Mesenchymal stem cell (in vitro differentiated cells and primary cell): ENCODE measurements around the gene ZNF329.

ENCODE experiments used
- DNase-seq: peaks from one replicate; pipeline ENCODE4 v3.0.0-alpha.2; 2013
- H2AFZ ChIP-seq: one replicate; pipeline ENCODE4 v1.6.1; 2013; ENCODE audit warnings: low read depth, mild to moderate bottlenecking, control low read depth, inconsistent platforms, low read length, moderate library complexity
- H2AK5ac ChIP-seq: 2 replicates; pipeline ENCODE4 v1.6.1; 2013; ENCODE audit warnings: low read length, moderate library complexity, mild to moderate bottlenecking, inconsistent platforms; ENCODE audit not compliant: severe bottlenecking
- H2BK120ac ChIP-seq: one replicate; pipeline ENCODE4 v1.6.1; 2013; ENCODE audit warnings: low read depth, mild to moderate bottlenecking, inconsistent platforms, low read length, moderate library complexity
- H2BK12ac ChIP-seq, 2 experiments: one replicate each; pipeline ENCODE4 v1.6.1; 2013; ENCODE audit warnings: inconsistent platforms in 2 of 2, low read length in 2 of 2, mild to moderate bottlenecking in 2 of 2, moderate library complexity in 2 of 2, control low read depth in 1 of 2
- H2BK15ac ChIP-seq: one replicate; pipeline ENCODE4 v1.6.1; 2013; ENCODE audit warnings: mild to moderate bottlenecking, low read depth, inconsistent platforms; ENCODE audit not compliant: poor library complexity, severe bottlenecking
- H2BK5ac ChIP-seq: 2 replicates; pipeline ENCODE4 v1.6.1; 2013; ENCODE audit warnings: low read depth, mild to moderate bottlenecking, low read length, control low read depth, inconsistent platforms; ENCODE audit not compliant: poor library complexity, severe bottlenecking
- H3K14ac ChIP-seq, 2 experiments: one replicate each; pipeline ENCODE4 v1.6.1; 2013; ENCODE audit warnings: inconsistent platforms in 2 of 2, low read length in 2 of 2, control low read depth in 1 of 2, mild to moderate bottlenecking in 1 of 2, moderate library complexity in 1 of 2
- H3K18ac ChIP-seq, 2 experiments: one replicate each; pipeline ENCODE4 v1.6.1; 2013; ENCODE audit warnings: inconsistent platforms in 2 of 2, low read length in 2 of 2, control low read depth in 1 of 2, low read depth in 1 of 2, mild to moderate bottlenecking in 1 of 2
- H3K23ac ChIP-seq, 2 experiments: one replicate each; pipeline ENCODE4 v1.6.1; 2013; ENCODE audit warnings: inconsistent platforms in 2 of 2, low read length in 2 of 2, mild to moderate bottlenecking in 2 of 2, moderate library complexity in 2 of 2, control low read depth in 1 of 2
- H3K27ac ChIP-seq: 2 replicates; pipeline ENCODE4 v1.5.1; 2013; ENCODE audit warnings: mild to moderate bottlenecking, moderate library complexity, low read length, control low read depth, inconsistent platforms; ENCODE audit not compliant: poor library complexity, severe bottlenecking
- H3K27me3 ChIP-seq, 2 experiments: 2 replicates each; pipeline versions ENCODE4 v1.6.1 to v1.7.0; 2013; ENCODE audit warnings: low read length in 2 of 2, mild to moderate bottlenecking in 2 of 2, moderate library complexity in 2 of 2, control low read depth in 1 of 2, inconsistent platforms in 1 of 2; ENCODE audit not compliant: control insufficient read depth in 1 of 2, insufficient read depth in 1 of 2
- H3K36me3 ChIP-seq, 2 experiments: 2 replicates each; pipeline versions ENCODE4 v1.6.1 to v1.7.0; 2013; ENCODE audit warnings: low read length in 2 of 2, control low read depth in 1 of 2, inconsistent platforms in 1 of 2, low read depth in 1 of 2, mild to moderate bottlenecking in 1 of 2; ENCODE audit not compliant: insufficient read depth in 2 of 2, control insufficient read depth in 1 of 2
- H3K4ac ChIP-seq, 2 experiments: one replicate each; pipeline ENCODE4 v1.6.1; 2013; ENCODE audit warnings: inconsistent platforms in 2 of 2, low read length in 2 of 2, mild to moderate bottlenecking in 2 of 2, moderate library complexity in 2 of 2, control low read depth in 1 of 2, low read depth in 1 of 2
- H3K4me1 ChIP-seq: 2 replicates; pipeline ENCODE4 v1.6.1; 2013; ENCODE audit warnings: low read depth, low read length, control low read depth; ENCODE audit not compliant: control insufficient read depth, insufficient read depth
- H3K4me2 ChIP-seq: 2 replicates; pipeline ENCODE4 v1.6.1; 2013; ENCODE audit warnings: low read length, mild to moderate bottlenecking, inconsistent platforms; ENCODE audit not compliant: poor library complexity, severe bottlenecking
- H3K4me3 ChIP-seq, 2 experiments: 2 replicates each; pipeline versions ENCODE4 v1.5.1 to v1.7.0; 2013; ENCODE audit warnings: low read length in 2 of 2, mild to moderate bottlenecking in 2 of 2, control low read depth in 1 of 2, low read depth in 1 of 2; ENCODE audit not compliant: insufficient read depth in 1 of 2
- H3K79me1 ChIP-seq: replicated peaks from 2 replicates; pipeline ENCODE4 v1.6.1; 2013; ENCODE audit warnings: mild to moderate bottlenecking, control low read depth, low read length, inconsistent platforms; ENCODE audit not compliant: poor library complexity, severe bottlenecking
- H3K9ac ChIP-seq: 2 replicates; pipeline ENCODE4 v1.7.0; 2013; ENCODE audit warnings: mild to moderate bottlenecking, low read length, moderate library complexity
- H3K9me3 ChIP-seq: 2 replicates; pipeline ENCODE4 v1.7.0; 2013; ENCODE audit warnings: mild to moderate bottlenecking, low read length; ENCODE audit not compliant: control insufficient read depth
- H4K8ac ChIP-seq: one replicate; pipeline ENCODE4 v1.6.1; 2013; ENCODE audit warnings: inconsistent platforms, mild to moderate bottlenecking, low read length, moderate library complexity
- H4K91ac ChIP-seq: one replicate; pipeline ENCODE4 v1.6.1; 2013; ENCODE audit warnings: mild to moderate bottlenecking, low read length, inconsistent platforms
- WGBS: methylation state at CpG from one replicate; pipeline ENCODE4 v1.1.7; 2013; ENCODE audit warnings: mixed read lengths; 5-methylcytosine and 5-hydroxymethylcytosine counted together

ZNF329 gene

GRCh38 chr19:58088521-58089052, 62.0 kb downstream of the ZNF329 start:
- no peak overlapping the region for H4K91ac ChIP-seq
- H3K4me2 ChIP-seq = no peak overlapping the region
- H3K27me3 ChIP-seq = no peaks in the 10 kb centered on the region
- no peak for DNase-seq
- no peak overlapping the region for H2BK5ac ChIP-seq
- no peak overlapping the region for H3K4me3 ChIP-seq
- H3K9ac ChIP-seq = no peak overlapping the region
- peaks cover 4% of the 10 kb centered on the region for H3K79me1 ChIP-seq
- H3K4me1 ChIP-seq = peaks cover 1% of the 10 kb centered on the region
- no peak overlapping the region for H3K18ac ChIP-seq
- WGBS = 93% methylated on average over 13 of the region's 13 CpGs
- H2BK120ac ChIP-seq = no peak overlapping the region
- no peak overlapping the region for H3K27ac ChIP-seq
- no peak overlapping the region for H2BK15ac ChIP-seq
- peaks cover 30 to 72% of the 10 kb centered on the region in 2 experiments for H3K36me3 ChIP-seq
- H3K9me3 ChIP-seq = peaks cover 54% of the 10 kb centered on the region
- no peak overlapping the region for H2BK12ac ChIP-seq
- no peak overlapping the region for H4K8ac ChIP-seq
- H3K14ac ChIP-seq = no peak overlapping the region
- H3K4ac ChIP-seq = no peak overlapping the region
- no peak overlapping the region for H3K23ac ChIP-seq
- H2AFZ ChIP-seq = no peak overlapping the region
- no peak overlapping the region for H2AK5ac ChIP-seq

GRCh38 chr19:58086825-58087710, 63.5 kb downstream of the ZNF329 start:
- no peak overlapping the region for H4K8ac ChIP-seq
- H3K23ac ChIP-seq = no peak overlapping the region
- no peak overlapping the region for H3K9ac ChIP-seq
- H3K14ac ChIP-seq = no peak overlapping the region
- H2AFZ ChIP-seq = no peak overlapping the region
- no peak overlapping the region for H3K4me3 ChIP-seq
- no peak overlapping the region for H2BK120ac ChIP-seq
- H2BK15ac ChIP-seq = no peak overlapping the region
- H3K27ac ChIP-seq = no peak overlapping the region
- H3K4ac ChIP-seq = no peak overlapping the region
- H3K4me1 ChIP-seq = no peaks in the 10 kb centered on the region
- DNase-seq = no peak
- no peak overlapping the region for H3K18ac ChIP-seq
- no peaks in the 10 kb centered on the region for H3K79me1 ChIP-seq
- peak overlapping the region; percentile 34 for H4K91ac ChIP-seq
- H3K9me3 ChIP-seq = peaks cover 54% of the 10 kb centered on the region
- peaks cover 35 to 66% of the 10 kb centered on the region in 2 experiments for H3K36me3 ChIP-seq
- no peak overlapping the region for H2AK5ac ChIP-seq
- H3K4me2 ChIP-seq = no peak overlapping the region
- H3K27me3 ChIP-seq = no peaks in the 10 kb centered on the region
- H2BK5ac ChIP-seq = no peak overlapping the region
- 96% methylated on average over 21 of the region's 23 CpGs for WGBS
- no peak overlapping the region for H2BK12ac ChIP-seq

- H3K4ac ChIP-seq = no peak overlapping the region
- H2AK5ac ChIP-seq = no peak overlapping the region
- no peak overlapping the region for H2BK120ac ChIP-seq
- H3K4me3 ChIP-seq = no peak overlapping the region
- H4K91ac ChIP-seq = no peak overlapping the region
- H3K23ac ChIP-seq = no peak overlapping the region
- no peak overlapping the region for H2BK12ac ChIP-seq
- H3K4me1 ChIP-seq = no peaks in the 10 kb centered on the region
- H4K8ac ChIP-seq = no peak overlapping the region
- no peak for DNase-seq
- no peak overlapping the region for H3K18ac ChIP-seq
- H3K14ac ChIP-seq = no peak overlapping the region
- 90% methylated on average over 29 of the region's 29 CpGs for WGBS
- H3K79me1 ChIP-seq = no peaks in the 10 kb centered on the region
- H3K9ac ChIP-seq = no peak overlapping the region
- H3K4me2 ChIP-seq = no peak overlapping the region
- H3K27ac ChIP-seq = no peak overlapping the region
- H3K9me3 ChIP-seq = peaks cover 61% of the 10 kb centered on the region
- H2AFZ ChIP-seq = no peak overlapping the region
- peaks cover 32 to 58% of the 10 kb centered on the region in 2 experiments for H3K36me3 ChIP-seq
- H3K27me3 ChIP-seq = no peaks in the 10 kb centered on the region
- no peak overlapping the region for H2BK15ac ChIP-seq
- H2BK5ac ChIP-seq = no peak overlapping the region
Observed at GRCh38 chr19:58085348-58085875, 65.2 kb downstream of the ZNF329 start.

- H3K4me1 ChIP-seq = no peaks in the 10 kb centered on the region
- no peak overlapping the region for H2AK5ac ChIP-seq
- H3K9ac ChIP-seq = no peak overlapping the region
- no peak for DNase-seq
- no peak overlapping the region for H2AFZ ChIP-seq
- H3K4me3 ChIP-seq = no peak overlapping the region
- H3K18ac ChIP-seq = no peak overlapping the region
- peaks cover 29 to 52% of the 10 kb centered on the region in 2 experiments for H3K36me3 ChIP-seq
- no peaks in the 10 kb centered on the region for H3K27me3 ChIP-seq
- H3K79me1 ChIP-seq = no peaks in the 10 kb centered on the region
- peaks cover 63% of the 10 kb centered on the region for H3K9me3 ChIP-seq
- H3K14ac ChIP-seq = no peak overlapping the region
- no peak overlapping the region for H4K8ac ChIP-seq
- 96% methylated on average over 69 of the region's 69 CpGs for WGBS
- no peak overlapping the region for H3K27ac ChIP-seq
- H3K4ac ChIP-seq = no peak overlapping the region
- no peak overlapping the region for H2BK12ac ChIP-seq
- H2BK120ac ChIP-seq = no peak overlapping the region
- no peak overlapping the region for H3K4me2 ChIP-seq
- no peak overlapping the region for H2BK15ac ChIP-seq
- H3K23ac ChIP-seq = no peak overlapping the region
- no peak overlapping the region for H2BK5ac ChIP-seq
- H4K91ac ChIP-seq = no peak overlapping the region
Observed at GRCh38 chr19:58084596-58085347, 65.8 kb downstream of the ZNF329 start.
